ENCODE results near the gene SKAP2. TPM values are rescaled to one million over a fixed set of nuclear protein-coding genes. Genes with fewer than 3 reads are reported as not detected.

The SKAP2 gene
- total and polyA plus RNA-seq, 10 of the 15 experiments (the other 5 are each of a cell fraction or from before 2014, with no cell fraction given) = 10.9 to 40.6 (median 23.5) TPM

DNA sequence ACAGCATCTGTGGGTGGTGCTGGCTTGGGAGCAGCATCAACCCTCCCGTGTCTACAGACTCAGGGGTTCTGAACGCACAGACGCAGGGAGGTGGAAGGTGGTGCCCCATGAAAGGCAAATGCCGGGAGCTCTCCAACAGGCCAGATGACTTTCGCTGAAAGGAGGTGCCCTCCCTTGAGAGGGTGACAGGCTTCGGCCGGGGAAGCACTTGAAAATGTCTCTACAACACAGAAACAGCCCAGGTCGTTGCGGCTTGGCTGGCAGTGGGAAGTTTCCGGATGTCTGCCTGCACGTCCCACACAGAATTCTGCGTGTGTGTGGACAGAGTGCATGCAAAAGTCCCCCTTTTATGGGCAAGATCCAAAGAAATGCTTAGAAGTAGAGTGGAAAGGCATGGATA lies 239.6 kb downstream of the SKAP2 start:
- H3K27me3 ChIP-seq (replicated peaks in 1 of 2; ENCODE audit: control insufficient read depth in 2 of 2, insufficient read depth in 2 of 2, low read length in 1 of 2) = no peaks in the 10 kb centered on the region
- no peak overlapping the region for H3K27ac ChIP-seq (ENCODE audit: control insufficient read depth, insufficient read depth)
- H3K36me3 ChIP-seq (ENCODE audit: control insufficient read depth in 2 of 2, insufficient read depth in 2 of 2, low read length in 1 of 2) = no peaks in the 10 kb centered on the region
- H3K4me1 ChIP-seq (ENCODE audit: control insufficient read depth, insufficient read depth, low read length) = no peaks in the 10 kb centered on the region
- H3K79me2 ChIP-seq (ENCODE audit: control insufficient read depth, insufficient read depth, low read length) = no peaks in the 10 kb centered on the region
- FAIRE-seq (no peak), ATAC-seq (no peak), DNase-seq (ENCODE audit: low read depth, low spot score) (no peak)
- no peak overlapping the region for H3K4me2 ChIP-seq (ENCODE audit: control insufficient read depth, insufficient read depth)
- H3K9ac ChIP-seq (ENCODE audit: control insufficient read depth, insufficient read depth, low read length) = no peak overlapping the region
- no peaks in the 10 kb centered on the region for H3K9me3 ChIP-seq (replicated peaks; ENCODE audit: control insufficient read depth, insufficient read depth, low read length)
- CTCF ChIA-PET = no interaction called here
- no peak overlapping the region for H2AFZ ChIP-seq (ENCODE audit: control insufficient read depth, low read depth, low read length)
- intact Hi-C loops (cut with micrococcal nuclease; ENCODE audit: unreplicated experiment) (no loop called here), in situ Hi-C loops (cut with MboI) (no loop called here)
- H3K4me3 ChIP-seq = no peak overlapping the region
- no peaks in the 10 kb centered on the region for H4K20me1 ChIP-seq (ENCODE audit: control insufficient read depth, insufficient read depth)
- no TSS peak for BruUV-seq (replicated peaks)
- POLR2A ChIA-PET = no interaction called here
- RAD21 ChIA-PET (ENCODE audit: unreplicated experiment) = no interaction called here
- WGBS (ENCODE audit: insufficient coverage, insufficient replicate concordance, low lambda C conversion rate, missing lambda C conversion rate) = 45% methylated on average over 12 of the region's 12 CpGs
- TF ChIP-seq LARP7 (IDR thresholded peaks at IDR 0.05) (no peak), RBBP5 (conservative IDR thresholded peaks at IDR 0.05) (no peak), CBFB (IDR thresholded peaks at IDR 0.05; ENCODE audit: low read depth) (no peak), FOS (IDR thresholded peaks at IDR 0.05; ENCODE audit: borderline replicate concordance, extremely low read depth, insufficient read length) (no peak), MEF2A (IDR thresholded peaks at IDR 0.05; ENCODE audit: insufficient read depth, low read depth, low read length) (no peak), SMARCA5 (IDR thresholded peaks at IDR 0.05) (no peak), NBN (IDR thresholded peaks at IDR 0.05) (no peak), JUND (IDR thresholded peaks at IDR 0.05; ENCODE audit: low read depth, low read length) (no peak)
- TF ChIP-seq, protein P1, sequence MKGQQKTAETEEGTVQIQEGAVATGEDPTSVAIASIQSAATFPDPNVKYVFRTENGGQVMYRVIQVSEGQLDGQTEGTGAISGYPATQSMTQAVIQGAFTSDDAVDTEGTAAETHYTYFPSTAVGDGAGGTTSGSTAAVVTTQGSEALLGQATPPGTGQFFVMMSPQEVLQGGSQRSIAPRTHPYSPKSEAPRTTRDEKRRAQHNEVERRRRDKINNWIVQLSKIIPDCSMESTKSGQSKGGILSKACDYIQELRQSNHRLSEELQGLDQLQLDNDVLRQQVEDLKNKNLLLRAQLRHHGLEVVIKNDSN (IDR thresholded peaks at IDR 0.05; ENCODE audit: borderline replicate concordance, extremely low read length, insufficient read depth, low read depth, low read length) = no peak
- TF ChIP-seq, protein P2, sequence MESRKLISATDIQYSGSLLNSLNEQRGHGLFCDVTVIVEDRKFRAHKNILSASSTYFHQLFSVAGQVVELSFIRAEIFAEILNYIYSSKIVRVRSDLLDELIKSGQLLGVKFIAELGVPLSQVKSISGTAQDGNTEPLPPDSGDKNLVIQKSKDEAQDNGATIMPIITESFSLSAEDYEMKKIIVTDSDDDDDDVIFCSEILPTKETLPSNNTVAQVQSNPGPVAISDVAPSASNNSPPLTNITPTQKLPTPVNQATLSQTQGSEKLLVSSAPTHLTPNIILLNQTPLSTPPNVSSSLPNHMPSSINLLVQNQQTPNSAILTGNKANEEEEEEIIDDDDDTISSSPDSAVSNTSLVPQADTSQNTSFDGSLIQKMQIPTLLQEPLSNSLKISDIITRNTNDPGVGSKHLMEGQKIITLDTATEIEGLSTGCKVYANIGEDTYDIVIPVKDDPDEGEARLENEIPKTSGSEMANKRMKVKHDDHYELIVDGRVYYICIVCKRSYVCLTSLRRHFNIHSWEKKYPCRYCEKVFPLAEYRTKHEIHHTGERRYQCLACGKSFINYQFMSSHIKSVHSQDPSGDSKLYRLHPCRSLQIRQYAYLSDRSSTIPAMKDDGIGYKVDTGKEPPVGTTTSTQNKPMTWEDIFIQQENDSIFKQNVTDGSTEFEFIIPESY (IDR thresholded peaks at IDR 0.05) = no peak
- SMC1A ChIA-PET (ENCODE audit: uncharacterized antibody, unreplicated experiment) = no interaction called here

All from GM12878 (cell line).